Psoas muscle (tissue), 8 donors: ENCODE measurements around the gene CLIC4. TPM values are rescaled to one million over a fixed set of nuclear protein-coding genes. Genes with fewer than 3 reads are reported as not detected.
A peak's percentile ranks its signal among the peaks of the same experiment; 100 is the strongest.

Experiments
- ATAC-seq, 4 donors: fragments of 200-7000 bp; cut with Tn5 transposase; one replicate each; pipeline ENCODE4 v1.9.1; 2020; ENCODE audit warnings: moderate library complexity in 3 of 4, mild to moderate bottlenecking in 2 of 4
- DNase-seq, 2 donors: peaks; one replicate each; pipeline ENCODE4 v3.0.0-alpha.2; 2020
- H3K27ac ChIP-seq: fragments of 200-600 bp; one replicate; pipeline ENCODE4 v1.8.0; 2022
- H3K27me3 ChIP-seq, 3 donors: fragments of 200-600 bp in 1 of 3; one replicate each; pipeline versions ENCODE4 v1.6.1 to v1.8.0; 2013 to 2022; ENCODE audit warnings: low read length in 2 of 3, mild to moderate bottlenecking in 2 of 3, moderate library complexity in 1 of 3; ENCODE audit not compliant: insufficient read depth in 3 of 3
- H3K36me3 ChIP-seq, 2 donors: fragments of 200-600 bp in 1 of 2; one replicate each; pipeline versions ENCODE4 v1.6.1 to v1.8.0; 2013 to 2022; ENCODE audit warnings: low read depth in 1 of 2, mild to moderate bottlenecking in 1 of 2, moderate library complexity in 1 of 2; ENCODE audit not compliant: insufficient read depth in 1 of 2
- H3K4me1 ChIP-seq: fragments of 200-600 bp; one replicate; pipeline ENCODE4 v1.8.0; 2022
- H3K4me3 ChIP-seq: fragments of 200-600 bp; one replicate; pipeline ENCODE4 v1.8.0; 2022; ENCODE audit warnings: mild to moderate bottlenecking
- H3K9me3 ChIP-seq: fragments of 200-600 bp; one replicate; pipeline ENCODE4 v1.8.0; 2022
- WGBS, 3 donors: extraction: QIAGEN DNeasy Blood & Tissue Kit; methylation state at CpG; one replicate each; pipeline versions ENCODE4 v1.1.6 to v1.1.7; 2013; 5-methylcytosine and 5-hydroxymethylcytosine counted together
- intact Hi-C, 2 donors: fragments of 100-400 bp; cut with DNase I; formaldehyde crosslinking; loops; one replicate each; pipeline versions ENCODE4 v1.11.0 to v1.14.2; 2022
- polyA plus RNA-seq, 3 donors: library from polyadenylated mRNA; stranded (reverse); fragments of 200-250 nt; gene quantifications; one replicate each; pipeline ENCODE4 v1.2.3, GENCODE V29; 2013
- total RNA-seq, 4 donors: library from RNA; stranded (reverse); fragmentation: NEBNext Ultra II Directional in 2 of 4; extraction: Animal tissue kit (Norgen Biotek cat#: 25700) in 2 of 4; gene quantifications; one replicate each; pipeline versions ENCODE4 v1.2.1 to v1.2.4, GENCODE V29; 2021 to 2023
- TF ChIP-seq, protein P1 (sequence below): fragments of 200-600 bp; IDR thresholded peaks from one replicate; pipeline ENCODE4 v1.8.0; 2022; ENCODE audit warnings: antibody characterized with exemption
- donor health status: healthy with polysubstance abuse.
- donor health status: DM: no; HTN: no; CAD: no; lungs with moderate emphysema.
- donor health status: Bipolar disorder and iron deficiency.
- donor health status: healthy.
- donor health status: DM: yes; HTN: yes; CAD: no.
- donor health status: DM: no; HTN: no; CAD: no.
- donor health status: DM: no; HTN: no; CAD: no.
- donor health status: DM: yes; HTN: yes; CAD: no.

Gene CLIC4
- total and polyA plus RNA-seq, 7 donors = 22.1 to 67.3 (median 44.8) TPM

GRCh38 chr1:24830680-24831272 lies 85.5 kb downstream of the CLIC4 start:
- TF ChIP-seq, protein P1, sequence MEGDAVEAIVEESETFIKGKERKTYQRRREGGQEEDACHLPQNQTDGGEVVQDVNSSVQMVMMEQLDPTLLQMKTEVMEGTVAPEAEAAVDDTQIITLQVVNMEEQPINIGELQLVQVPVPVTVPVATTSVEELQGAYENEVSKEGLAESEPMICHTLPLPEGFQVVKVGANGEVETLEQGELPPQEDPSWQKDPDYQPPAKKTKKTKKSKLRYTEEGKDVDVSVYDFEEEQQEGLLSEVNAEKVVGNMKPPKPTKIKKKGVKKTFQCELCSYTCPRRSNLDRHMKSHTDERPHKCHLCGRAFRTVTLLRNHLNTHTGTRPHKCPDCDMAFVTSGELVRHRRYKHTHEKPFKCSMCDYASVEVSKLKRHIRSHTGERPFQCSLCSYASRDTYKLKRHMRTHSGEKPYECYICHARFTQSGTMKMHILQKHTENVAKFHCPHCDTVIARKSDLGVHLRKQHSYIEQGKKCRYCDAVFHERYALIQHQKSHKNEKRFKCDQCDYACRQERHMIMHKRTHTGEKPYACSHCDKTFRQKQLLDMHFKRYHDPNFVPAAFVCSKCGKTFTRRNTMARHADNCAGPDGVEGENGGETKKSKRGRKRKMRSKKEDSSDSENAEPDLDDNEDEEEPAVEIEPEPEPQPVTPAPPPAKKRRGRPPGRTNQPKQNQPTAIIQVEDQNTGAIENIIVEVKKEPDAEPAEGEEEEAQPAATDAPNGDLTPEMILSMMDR = peak; percentile 87
- 59 to 63% (median 60%) methylated on average over 3 of the region's 3 CpGs for WGBS, 3 donors
- no peaks in the 10 kb centered on the region for H3K36me3 ChIP-seq
- DNase-seq (no peak), ATAC-seq (peak in 3 of 4 donors; percentile 53 to 61 (median 60))
- intact Hi-C loops = loop anchor here (2.0 kb wide), 1 partner anchor 142 kb away; no protein-coding TSS in a partner anchor
- H3K27ac ChIP-seq = no peak overlapping the region
- no peaks in the 10 kb centered on the region for H3K27me3 ChIP-seq
- no peaks in the 10 kb centered on the region for H3K9me3 ChIP-seq
- no peaks in the 10 kb centered on the region for H3K4me1 ChIP-seq
- H3K4me3 ChIP-seq = no peak overlapping the region

GRCh38 chr1:24841593-24841992 lies 96.3 kb downstream of the CLIC4 start:
- intact Hi-C loops = loop anchor here in 1 of 2 donors (5.0 kb wide), 1 partner anchor 371 kb away; no protein-coding TSS in a partner anchor
- H3K36me3 ChIP-seq = peaks cover 0 to 17% of the 10 kb centered on the region in 2 donors

GRCh38 chr1:24846671-24847070 lies 101.4 kb downstream of the CLIC4 start:
- Histone ChIP-seq H3K36me3 (no peaks in the 10 kb centered on the region), H3K9me3 (no peaks in the 10 kb centered on the region), H3K4me1 (peaks cover 5% of the 10 kb centered on the region), H3K27me3 (peaks cover 0 to 3% (median 0%) of the 10 kb centered on the region in 3 donors), H3K27ac (no peak overlapping the region), H3K4me3 (no peak overlapping the region)
- intact Hi-C loops = loop anchor here (5.0 kb wide), 3 partner anchors 51 to 256 kb away; no protein-coding TSS in a partner anchor
- WGBS, 3 donors = 93 to 96% (median 93%) methylated on average over 4 of the region's 4 CpGs
- DNase-seq (no peak), ATAC-seq (no peak)
- TF ChIP-seq, protein P1 = no peak

More at GRCh38 chr1:24841593-24841992, 96.3 kb downstream of the CLIC4 start:
- Histone ChIP-seq H3K27ac (no peak overlapping the region), H3K4me3 (no peak overlapping the region), H3K27me3 (no peaks in the 10 kb centered on the region), H3K9me3 (no peaks in the 10 kb centered on the region), H3K4me1 (no peaks in the 10 kb centered on the region)
- TF ChIP-seq, protein P1 = no peak
- no peak for ATAC-seq
- WGBS, 3 donors = 93 to 97% (median 95%) methylated on average over 3 of the region's 3 CpGs
- DNase-seq = no peak

GRCh38 chr1:24847995-24848881 lies 103.0 kb downstream of the CLIC4 start:
- no peaks in the 10 kb centered on the region for H3K9me3 ChIP-seq
- intact Hi-C loops = loop anchor here (1.0 to 5.0 kb wide), 5 partner anchors 49 to 357 kb away; no protein-coding TSS in a partner anchor
- H3K4me3 ChIP-seq = peak overlapping the region; percentile 68
- WGBS, 3 donors = 1 to 2% (median 2%) methylated on average over 64 to 89 of the region's 89 CpGs
- H3K27ac ChIP-seq = peak overlapping the region; percentile 49
- TF ChIP-seq, protein P1 = peak; percentile 93
- peaks cover 0 to 3% (median 0%) of the 10 kb centered on the region in 3 donors for H3K27me3 ChIP-seq
- peaks cover 5% of the 10 kb centered on the region for H3K4me1 ChIP-seq
- no peaks in the 10 kb centered on the region for H3K36me3 ChIP-seq
- DNase-seq = peak; percentile 92 to 95
- ATAC-seq = peak; percentile 95 to 99 (median 96)
